Muscle of leg (tissue), 11 donors: ENCODE data around the gene CCDC18. TPM values are rescaled to one million over a fixed set of nuclear protein-coding genes. Genes with fewer than 3 reads are reported as not detected.

Experiments
- DNase-seq: peaks from one replicate; pipeline ENCODE4 v3.0.0; 2013
- H3K27ac ChIP-seq: one replicate; pipeline ENCODE4 v1.5.1; 2013; ENCODE audit warnings: mild to moderate bottlenecking, low read length, control low read depth
- H3K27me3 ChIP-seq: one replicate; pipeline ENCODE4 v1.6.1; 2013; ENCODE audit warnings: low read length; ENCODE audit not compliant: control insufficient read depth, insufficient read depth
- H3K36me3 ChIP-seq: one replicate; pipeline ENCODE4 v1.6.1; 2013; ENCODE audit warnings: low read length; ENCODE audit not compliant: control insufficient read depth, insufficient read depth
- H3K4me1 ChIP-seq: one replicate; pipeline ENCODE4 v1.6.1; 2013; ENCODE audit warnings: low read length; ENCODE audit not compliant: control insufficient read depth, insufficient read depth
- H3K4me3 ChIP-seq: one replicate; pipeline ENCODE4 v1.5.1; 2013; ENCODE audit warnings: low read length, control low read depth
- H3K9me3 ChIP-seq: replicated peaks from 2 replicates; pipeline ENCODE4 v1.6.1; 2013; ENCODE audit warnings: low read depth, low read length; ENCODE audit not compliant: control insufficient read depth
- WGBS: methylation state at CpG from one replicate; pipeline ENCODE4 v1.1.5; 2013; ENCODE audit warnings: missing lambda C conversion rate; ENCODE audit not compliant: insufficient coverage; 5-methylcytosine and 5-hydroxymethylcytosine counted together
- polyA plus RNA-seq, 8 donors: library from polyadenylated mRNA; unstranded; fragments of 120-200 nt; gene quantifications; one replicate each; pipeline versions ENCODE4 v1.2.1 to v1.2.3, GENCODE V29; 2013; ENCODE audit warnings: inconsistent platforms in 1 of 8, low replicate concordance in 1 of 8; ENCODE audit not compliant: insufficient read length in 8 of 8, insufficient read depth in 1 of 8
- total RNA-seq: library from RNA; stranded (reverse); fragments of 120-200 nt; gene quantifications from one replicate; pipeline ENCODE4 v1.2.4, GENCODE V29; 2013

Gene CCDC18
- total and polyA plus RNA-seq, 9 donors = 4.5 to 8.1 (median 5.7) TPM

DNA sequence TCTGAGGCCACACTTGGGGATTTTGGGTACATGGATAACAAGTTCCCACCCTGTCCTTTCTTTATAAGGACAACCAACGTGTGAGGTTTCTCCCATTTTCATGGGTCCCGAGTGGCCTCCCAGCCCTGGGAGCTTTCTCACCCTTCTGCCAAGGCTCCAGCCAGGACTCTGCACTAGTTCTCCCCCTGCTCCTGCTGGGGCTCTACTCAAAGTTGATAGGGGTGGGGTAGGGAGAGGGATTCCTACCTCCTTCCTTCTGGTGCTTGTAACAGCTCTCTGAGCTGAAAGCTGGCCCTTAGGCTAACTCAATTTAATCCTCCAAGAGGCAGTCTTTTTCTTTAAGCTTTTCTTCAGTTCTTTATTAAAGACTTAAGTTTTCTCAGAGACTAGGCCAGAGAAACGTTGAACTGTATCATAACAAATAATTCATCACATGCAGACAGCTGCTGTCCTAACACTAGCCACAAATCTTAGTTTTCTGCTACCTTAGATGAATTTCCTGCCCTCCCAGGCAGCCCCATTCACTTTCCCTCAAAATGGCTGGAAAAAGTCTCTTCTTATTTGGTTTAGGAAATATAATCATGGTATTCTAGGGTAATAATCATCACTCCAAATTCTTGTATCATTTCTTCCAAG, 142.8 kb downstream of the CCDC18 start:
- H3K27ac ChIP-seq = no peak overlapping the region
- no peaks in the 10 kb centered on the region for H3K4me1 ChIP-seq
- H3K36me3 ChIP-seq = no peaks in the 10 kb centered on the region
- H3K27me3 ChIP-seq = no peaks in the 10 kb centered on the region
- no peaks in the 10 kb centered on the region for H3K9me3 ChIP-seq
- no peak for DNase-seq
- no peak overlapping the region for H3K4me3 ChIP-seq
- 45% methylated on average over 2 of the region's 3 CpGs for WGBS

DNA sequence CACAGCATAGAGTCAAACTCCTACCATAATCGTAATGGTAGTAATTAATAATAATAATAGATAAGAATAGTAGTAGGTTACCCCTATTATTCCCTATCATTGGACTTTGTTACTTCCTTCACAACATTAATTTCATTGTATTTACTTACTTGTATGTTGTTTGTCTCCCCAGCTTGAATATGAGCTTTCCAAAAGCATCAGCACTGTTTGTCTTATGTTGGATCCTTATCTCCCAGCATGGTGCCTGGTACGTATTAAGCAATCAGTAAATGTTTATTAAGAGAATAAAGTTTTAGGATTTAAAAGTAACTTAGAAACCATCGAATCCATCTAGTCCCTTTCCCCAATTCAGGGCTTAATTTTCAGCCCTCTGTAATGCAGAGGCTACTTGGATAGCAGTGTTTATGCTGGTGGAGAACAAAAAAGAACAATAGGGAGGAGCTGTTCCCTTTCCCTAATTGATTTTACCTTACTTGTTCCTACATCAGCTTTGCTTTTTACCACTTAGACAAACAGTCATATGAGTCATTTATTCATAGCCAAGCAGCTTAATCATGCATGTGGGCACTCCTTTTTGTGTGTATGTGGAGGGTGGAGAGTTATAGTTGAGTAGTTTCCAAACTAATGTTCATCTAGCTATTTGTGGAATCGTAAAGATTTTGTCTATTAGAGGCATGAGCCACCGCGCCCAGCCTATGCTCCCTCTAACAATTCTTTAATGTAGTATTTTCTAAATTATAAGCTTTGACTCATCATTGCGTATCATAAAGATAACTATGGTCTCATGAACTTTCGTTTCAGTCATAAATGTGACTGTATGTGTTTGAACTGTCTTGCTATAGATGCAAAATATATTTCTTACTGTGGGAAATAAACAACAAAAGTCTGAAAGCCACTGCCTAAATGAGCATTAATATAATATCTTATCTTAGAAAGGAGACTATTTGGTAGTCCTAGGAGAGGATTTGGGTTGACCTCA, 144.3 kb downstream of the CCDC18 start:
- no peak for DNase-seq
- Histone ChIP-seq H3K36me3 (no peaks in the 10 kb centered on the region), H3K9me3 (no peaks in the 10 kb centered on the region), H3K4me3 (no peak overlapping the region), H3K4me1 (peaks cover 3% of the 10 kb centered on the region), H3K27me3 (no peaks in the 10 kb centered on the region), H3K27ac (no peak overlapping the region)
- WGBS = no CpG with 5 or more reads among the region's 8 CpGs

Other genes starting within 250 kb of the CCDC18 start
- gene DIPK1A, start 219.3 kb upstream of the CCDC18 start, total RNA-seq = 5.9 TPM
- 10 to 100 TPM in 3 of 8 donors, 1 to 10 TPM in 5; 8.2 to 11.0 (median 9.4) TPM for gene DIPK1A, start 219.3 kb upstream of the CCDC18 start, polyA plus RNA-seq
- gene MTF2, start 101.4 kb upstream of the CCDC18 start, total RNA-seq = 27.0 TPM
- 10 to 100 TPM; 19.1 to 24.9 (median 20.6) TPM for gene MTF2, start 101.4 kb upstream of the CCDC18 start, polyA plus RNA-seq
- gene TMED5, start 311 bp upstream of the CCDC18 start, total RNA-seq = 18.2 TPM
- gene TMED5, start 311 bp upstream of the CCDC18 start, polyA plus RNA-seq = 10 to 100 TPM; 19.6 to 28.5 (median 24.3) TPM
- 49.9 TPM for gene DR1, start 165.2 kb downstream of the CCDC18 start, total RNA-seq
- gene DR1, start 165.2 kb downstream of the CCDC18 start, polyA plus RNA-seq = 10 to 100 TPM; 53.4 to 83.8 (median 65.1) TPM